ENCODE results near the gene HUS1. TPM values are rescaled to one million over a fixed set of nuclear protein-coding genes. Genes with fewer than 3 reads are reported as not detected.
A peak's percentile ranks its signal among the peaks of the same experiment; 100 is the strongest.

Gene HUS1
- total and polyA plus RNA-seq, 2 of the 8 experiments (the other 6 are each of a cell fraction or from before 2014, with no cell fraction given), result 15.0 to 33.0 TPM

DNA sequence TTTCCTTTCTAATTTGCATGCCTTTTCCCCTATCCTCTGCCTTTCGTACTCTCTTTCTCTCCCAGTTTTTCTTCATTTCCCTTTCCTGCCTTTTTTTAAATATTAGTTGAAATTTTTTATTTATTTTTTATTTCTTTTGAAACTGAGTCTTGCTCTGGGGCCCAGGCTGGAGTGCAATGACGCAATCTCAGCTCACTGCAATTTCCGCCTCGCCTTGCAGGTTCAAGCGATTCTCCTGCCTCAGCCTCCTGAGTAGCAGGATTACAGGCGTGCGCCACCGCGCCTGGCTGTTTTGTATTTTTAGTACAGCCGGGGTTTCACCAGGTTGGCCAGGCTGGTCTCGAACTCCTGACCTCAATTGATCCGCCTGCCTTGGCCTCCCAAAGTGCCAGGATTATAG, 20.0 kb upstream of the HUS1 start:
- Histone ChIP-seq H2AFZ (ENCODE audit: low read length) (no peak overlapping the region), H3K36me3 (ENCODE audit: control insufficient read depth in 2 of 4, insufficient read depth in 4 of 4, low read length in 3 of 4) (no peaks in the 10 kb centered on the region), H2BK15ac (ENCODE audit: low read length) (no peak overlapping the region), H3K4me1 (replicated peaks in 1 of 4; ENCODE audit: control insufficient read depth in 3 of 4, insufficient read depth in 4 of 4, low read length in 3 of 4) (no peaks in the 10 kb centered on the region), H3K18ac (ENCODE audit: extremely low read depth, low read length) (no peak overlapping the region; the same call in 1 of the 2 replicates), H3K79me2 (ENCODE audit: control insufficient read depth in 1 of 2, insufficient read depth in 2 of 2, low read length in 2 of 2) (no peaks in the 10 kb centered on the region), H4K8ac (ENCODE audit: extremely low read depth, insufficient read depth, low read length) (no peak overlapping the region), H3K27me3 (replicated peaks in 1 of 4; ENCODE audit: control insufficient read depth in 3 of 4, extremely low read depth in 1 of 4, insufficient read depth in 3 of 4, low read length in 3 of 4) (no peaks in the 10 kb centered on the region), H2BK5ac (ENCODE audit: low read depth, low read length) (no peak overlapping the region), H4K91ac (replicated peaks; ENCODE audit: insufficient read length, low read length) (no peak overlapping the region), H3K23me2 (ENCODE audit: low read depth, low read length) (peaks cover 4% of the 10 kb centered on the region; the same call in 1 of the 2 replicates), H3K27ac (ENCODE audit: low read depth, low read length) (no peak overlapping the region), H2AK5ac (ENCODE audit: low read depth, low read length) (no peak overlapping the region), H3K9ac (replicated peaks in 1 of 4; ENCODE audit: extremely low read depth in 1 of 4, low read depth in 3 of 4, low read length in 3 of 4) (no peak overlapping the region), H2BK12ac (ENCODE audit: low read depth, low read length) (0 out of 2 replicates have a peak overlapping the region, but pooled peaks have one; percentile 75), H4K5ac (ENCODE audit: insufficient read length, low read depth, low read length) (no peak overlapping the region), H3K4me2 (ENCODE audit: insufficient read depth in 1 of 2, low read depth in 2 of 2, low read length in 2 of 2) (no peak overlapping the region), H3K23ac (ENCODE audit: insufficient read length) (no peak overlapping the region), H3K4ac (replicated peaks; ENCODE audit: insufficient read length, low read depth, low read length) (no peak overlapping the region), H4K20me1 (replicated peaks in 1 of 2; ENCODE audit: control insufficient read depth in 1 of 2, insufficient read depth in 2 of 2, low read length in 2 of 2) (peaks cover 0 to 2% of the 10 kb centered on the region in 2 experiments), H3K56ac (replicated peaks; ENCODE audit: insufficient read length, low read depth, low read length) (no peak overlapping the region), H3K4me3 (ENCODE audit: extremely low read depth in 1 of 4, insufficient read depth in 2 of 4, low read depth in 3 of 4, low read length in 4 of 4) (no peak overlapping the region), H2BK20ac (ENCODE audit: low read length) (no peak overlapping the region), H2BK120ac (replicated peaks; ENCODE audit: low read depth, low read length) (no peak overlapping the region), H3K9me3 (ENCODE audit: insufficient read depth in 2 of 2, low read depth in 1 of 2, low read length in 1 of 2) (no peaks in the 10 kb centered on the region), H3K14ac (ENCODE audit: insufficient read length) (no peak overlapping the region), H3K79me1 (ENCODE audit: low read depth, low read length) (no peaks in the 10 kb centered on the region)
- DNase-seq (ENCODE audit: low read depth in 1 of 2, low spot score in 2 of 2), result no peak
- TF ChIP-seq TAF1 (IDR thresholded peaks at IDR 0.05; ENCODE audit: low read depth, low read length), result no peak
- TF ChIP-seq FOSL1 (IDR thresholded peaks at IDR 0.05; ENCODE audit: insufficient read depth, low read depth, low read length), result no peak
- TF ChIP-seq HDAC2 (IDR thresholded peaks at IDR 0.05; ENCODE audit: borderline replicate concordance in 1 of 2, low read depth in 2 of 2, low read length in 2 of 2), result no peak
- no peak for TF ChIP-seq POLR2AphosphoS5 (IDR thresholded peaks at IDR 0.05; ENCODE audit: low read depth, low read length)
- TF ChIP-seq CEBPB (IDR thresholded peaks at IDR 0.05; ENCODE audit: low read depth, low read length), result peak; percentile 47; the same call in 1 of the 2 replicates
- 92% methylated on average over 12 of the region's 12 CpGs; no CpG with 5 or more reads in 1 of the 2 experiments for WGBS, 2 experiments (ENCODE audit: extremely low coverage in 1 of 2, insufficient coverage in 1 of 2, insufficient read length in 1 of 2, insufficient replicate concordance in 2 of 2, low coverage in 1 of 2, low lambda C conversion rate in 2 of 2, missing lambda C conversion rate in 1 of 2)
- FAIRE-seq, result no peak
- ChIA-PET CTCF (ENCODE audit: partially characterized antibody) (interaction anchor here (0.9 to 1.3 kb wide), 4 partner anchors 10 to 109 kb away, joined by 3 to 4 read pairs (median 3); no protein-coding TSS in a partner anchor), POLR2A (ENCODE audit: partially characterized antibody) (interaction anchor here (1.5 to 1.7 kb wide), 2 partner anchors 8 to 20 kb away, joined by 3 to 4 read pairs; no protein-coding TSS in a partner anchor)
